GM19023 (cell line): ENCODE data around the gene DSEL.

Source experiments
- ATAC-seq: cut with Tn5 transposase; IDR thresholded peaks from one replicate; pipeline ENCODE4 v1.9.1; 2021; ENCODE audit warnings: mild to moderate bottlenecking, moderate library complexity; ENCODE audit not compliant: unreplicated experiment

Gene DSEL

GRCh38 chr18:67516539-67517443 lies at the start of gene DSEL:
Gene DSEL, minus strand, starts transcription at chr18:67516720. Its CDS starts 2,112 bp downstream, at chr18:67514608.
- ATAC-seq, result peak; percentile 97

- no peak for ATAC-seq
Observed at GRCh38 chr18:67553437-67553836, 36.9 kb upstream of the DSEL start.

GRCh38 chr18:67550872-67551520 lies 34.5 kb upstream of the DSEL start:
- no peak for ATAC-seq

- no peak for ATAC-seq
Observed at GRCh38 chr18:67549946-67550345, 33.4 kb upstream of the DSEL start.

- ATAC-seq, result no peak
Observed at GRCh38 chr18:67545681-67546080, 29.2 kb upstream of the DSEL start.

- ATAC-seq, result no peak
Observed at GRCh38 chr18:67540559-67540958, 24.0 kb upstream of the DSEL start.

GRCh38 chr18:67531929-67532328 lies 15.4 kb upstream of the DSEL start:
- no peak for ATAC-seq

GRCh38 chr18:67525328-67526099 lies 9.0 kb upstream of the DSEL start:
- no peak for ATAC-seq

GRCh38 chr18:67520351-67520921 lies 3.9 kb upstream of the DSEL start:
- ATAC-seq, result no peak

GRCh38 chr18:67519592-67519991 lies 3.1 kb upstream of the DSEL start:
- no peak for ATAC-seq

GRCh38 chr18:67518566-67518965 lies 2.0 kb upstream of the DSEL start:
- no peak for ATAC-seq

GRCh38 chr18:67517444-67517765 lies 885 bp upstream of the DSEL start:
- no peak for ATAC-seq

- ATAC-seq, result peak; percentile 33
Observed at GRCh38 chr18:67515942-67516538, 480 bp downstream of the DSEL start.

GRCh38 chr18:67514901-67515540 lies 1.5 kb downstream of the DSEL start:
- ATAC-seq, result no peak

GRCh38 chr18:67514465-67514864 lies 2.1 kb downstream of the DSEL start:
- no peak for ATAC-seq

GRCh38 chr18:67513280-67513679 lies 3.2 kb downstream of the DSEL start:
- no peak for ATAC-seq

GRCh38 chr18:67511840-67512239 lies 4.7 kb downstream of the DSEL start:
- ATAC-seq, result no peak

GRCh38 chr18:67510831-67511230 lies 5.7 kb downstream of the DSEL start:
- no peak for ATAC-seq

- ATAC-seq, result no peak
Observed at GRCh38 chr18:67509741-67510391, 6.7 kb downstream of the DSEL start.

- ATAC-seq, result no peak
Observed at GRCh38 chr18:67508146-67508545, 8.4 kb downstream of the DSEL start.
